HG02943 (cell line): ENCODE results near the gene HMOX2.

Experiments
- ATAC-seq: cut with Tn5 transposase; IDR thresholded peaks from one replicate; pipeline ENCODE4 v1.9.1; 2021; ENCODE audit warnings: mild to moderate bottlenecking, low read depth, moderate library complexity; ENCODE audit not compliant: unreplicated experiment

The HMOX2 gene

GRCh38 chr16:4550591-4550990, 74.4 kb downstream of the HMOX2 start:
- ATAC-seq: no peak

- ATAC-seq: no peak
These were observed 76.3 kb downstream of the HMOX2 start for GRCh38 chr16:4552541-4552940.

- ATAC-seq: no peak
These were observed 79.9 kb downstream of the HMOX2 start, which contains the start of gene C16orf96 for GRCh38 chr16:4556112-4556511. TSS of gene C16orf96 (plus strand) at chr16:4556340. CDS start at chr16:4556490, 150 bp downstream.

GRCh38 chr16:4556580-4556979, 80.4 kb downstream of the HMOX2 start:
- ATAC-seq: no peak

- no peak for ATAC-seq
These were observed 81.8 kb downstream of the HMOX2 start for GRCh38 chr16:4557973-4558372.
